ENCODE results near the gene HUNK. TPM values are rescaled to one million over a fixed set of nuclear protein-coding genes. Genes with fewer than 3 reads are reported as not detected.

Gene HUNK
- total RNA-seq, 1 donor from 2014 or later, result 0.64 TPM

DNA sequence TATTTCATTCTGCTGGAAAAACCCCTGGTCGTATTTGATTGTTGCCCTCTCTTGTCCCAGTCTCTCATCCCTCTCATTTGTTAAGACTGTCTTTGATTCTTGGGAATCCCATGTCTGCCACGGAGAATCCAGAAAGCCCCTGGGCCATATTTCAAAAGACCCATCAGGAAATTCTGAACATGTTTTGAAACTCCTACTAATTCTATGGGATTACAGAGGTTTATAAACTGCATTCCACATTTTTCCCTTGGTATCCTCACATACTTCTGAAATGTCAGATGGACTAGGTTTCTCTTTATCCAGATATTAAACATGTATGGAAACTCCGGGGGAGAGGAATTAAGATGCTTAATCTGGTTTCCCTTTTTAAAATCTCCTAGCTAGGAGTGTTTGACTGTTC, 80.0 kb downstream of the HUNK start:
- intact Hi-C loops (cut with DNase I), result no loop called here
- no peaks in the 10 kb centered on the region for H3K36me3 ChIP-seq

DNA sequence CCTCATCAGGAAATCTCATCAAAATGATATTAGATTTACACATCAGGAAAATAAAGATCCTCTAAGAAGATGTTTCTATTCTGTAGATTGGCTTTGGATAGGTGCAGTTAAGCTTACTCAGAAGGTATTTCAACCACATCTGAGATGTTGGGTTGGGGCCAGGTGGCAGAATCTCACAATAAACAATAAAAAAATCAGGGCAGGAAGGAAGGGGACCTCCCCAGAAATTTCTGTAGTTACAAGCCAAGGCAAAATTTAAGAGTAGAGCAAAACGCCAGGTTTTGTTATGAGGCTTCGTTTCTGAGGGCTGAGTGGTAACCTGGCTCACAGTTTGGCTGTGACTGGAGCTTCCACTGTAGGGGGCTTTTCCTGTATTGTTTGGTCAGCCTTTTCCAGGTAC, 84.8 kb downstream of the HUNK start:
- no peaks in the 10 kb centered on the region for H3K9me3 ChIP-seq
- intact Hi-C loops (cut with DNase I), result no loop called here

More for the DNA sequence above, 80.0 kb downstream of the HUNK start:
- H3K4me3 ChIP-seq, result no peak overlapping the region
- no peaks in the 10 kb centered on the region for H3K4me1 ChIP-seq
- no peak for DNase-seq (ENCODE audit: low spot score in 2 of 2)
- no peaks in the 10 kb centered on the region for H3K27me3 ChIP-seq
- TF ChIP-seq, protein P1, sequence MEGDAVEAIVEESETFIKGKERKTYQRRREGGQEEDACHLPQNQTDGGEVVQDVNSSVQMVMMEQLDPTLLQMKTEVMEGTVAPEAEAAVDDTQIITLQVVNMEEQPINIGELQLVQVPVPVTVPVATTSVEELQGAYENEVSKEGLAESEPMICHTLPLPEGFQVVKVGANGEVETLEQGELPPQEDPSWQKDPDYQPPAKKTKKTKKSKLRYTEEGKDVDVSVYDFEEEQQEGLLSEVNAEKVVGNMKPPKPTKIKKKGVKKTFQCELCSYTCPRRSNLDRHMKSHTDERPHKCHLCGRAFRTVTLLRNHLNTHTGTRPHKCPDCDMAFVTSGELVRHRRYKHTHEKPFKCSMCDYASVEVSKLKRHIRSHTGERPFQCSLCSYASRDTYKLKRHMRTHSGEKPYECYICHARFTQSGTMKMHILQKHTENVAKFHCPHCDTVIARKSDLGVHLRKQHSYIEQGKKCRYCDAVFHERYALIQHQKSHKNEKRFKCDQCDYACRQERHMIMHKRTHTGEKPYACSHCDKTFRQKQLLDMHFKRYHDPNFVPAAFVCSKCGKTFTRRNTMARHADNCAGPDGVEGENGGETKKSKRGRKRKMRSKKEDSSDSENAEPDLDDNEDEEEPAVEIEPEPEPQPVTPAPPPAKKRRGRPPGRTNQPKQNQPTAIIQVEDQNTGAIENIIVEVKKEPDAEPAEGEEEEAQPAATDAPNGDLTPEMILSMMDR (IDR thresholded peaks at IDR 0.05), result no peak
- no peaks in the 10 kb centered on the region for H3K9me3 ChIP-seq
- no peak overlapping the region for H3K27ac ChIP-seq

DNA sequence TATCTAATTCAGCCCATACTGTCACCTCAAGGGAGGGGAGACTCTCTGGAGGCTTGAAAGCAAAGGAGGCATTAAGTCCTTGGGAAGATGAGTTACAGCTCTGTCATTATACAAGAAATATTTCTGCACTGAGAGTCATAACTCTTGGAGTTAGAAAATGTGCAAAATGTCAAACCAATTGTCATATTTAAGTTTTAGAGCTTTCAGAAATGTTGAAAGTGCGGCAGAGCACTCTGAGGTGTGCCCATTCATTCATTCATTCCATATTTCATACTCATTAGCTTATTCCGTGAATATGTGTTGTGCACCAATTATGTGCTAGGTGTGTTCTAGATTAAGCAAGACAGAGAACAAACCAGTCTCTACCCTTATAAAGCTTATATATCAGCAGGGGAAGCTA, 87.1 kb downstream of the HUNK start:
- H3K4me3 ChIP-seq, result no peak overlapping the region
- no peaks in the 10 kb centered on the region for H3K9me3 ChIP-seq
- TF ChIP-seq, protein P1 (IDR thresholded peaks at IDR 0.05), result no peak
- H3K27me3 ChIP-seq, result no peaks in the 10 kb centered on the region
- intact Hi-C loops (cut with DNase I), result no loop called here
- H3K4me1 ChIP-seq, result no peaks in the 10 kb centered on the region
- no peaks in the 10 kb centered on the region for H3K36me3 ChIP-seq
- no peak overlapping the region for H3K27ac ChIP-seq
- no peak for DNase-seq (ENCODE audit: low spot score in 2 of 2)

More for the DNA sequence above, 84.8 kb downstream of the HUNK start:
- Histone ChIP-seq H3K36me3 (no peaks in the 10 kb centered on the region), H3K4me3 (no peak overlapping the region), H3K4me1 (no peaks in the 10 kb centered on the region), H3K27me3 (no peaks in the 10 kb centered on the region), H3K27ac (no peak overlapping the region)
- no peak for DNase-seq (ENCODE audit: low spot score in 2 of 2)
- TF ChIP-seq, protein P1 (IDR thresholded peaks at IDR 0.05), result no peak

DNA sequence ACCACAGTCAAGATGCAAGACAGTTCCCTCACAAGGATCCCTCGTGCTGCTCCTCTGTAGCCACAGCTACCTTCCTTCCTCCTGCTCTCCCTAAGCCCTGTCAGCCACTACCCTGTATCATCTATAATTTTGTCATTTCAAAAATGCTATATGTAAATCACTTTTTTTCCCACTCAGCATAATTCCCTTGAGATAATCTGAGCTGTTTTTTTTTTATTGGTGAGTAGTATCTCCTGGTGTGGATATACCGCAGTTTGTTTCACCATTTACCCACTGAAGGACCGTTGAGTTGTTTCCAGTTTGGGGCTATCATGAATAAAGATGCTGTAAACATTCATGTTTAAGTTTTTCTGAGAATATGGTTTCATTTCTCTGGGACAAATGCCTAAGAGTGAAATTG, 88.2 kb downstream of the HUNK start:
- DNase-seq (ENCODE audit: low spot score in 2 of 2), result no peak
- Histone ChIP-seq H3K27ac (no peak overlapping the region), H3K4me1 (no peaks in the 10 kb centered on the region), H3K36me3 (no peaks in the 10 kb centered on the region), H3K27me3 (no peaks in the 10 kb centered on the region), H3K9me3 (no peaks in the 10 kb centered on the region), H3K4me3 (no peak overlapping the region)
- intact Hi-C loops (cut with DNase I), result no loop called here
- TF ChIP-seq, protein P1 (IDR thresholded peaks at IDR 0.05), result no peak

DNA sequence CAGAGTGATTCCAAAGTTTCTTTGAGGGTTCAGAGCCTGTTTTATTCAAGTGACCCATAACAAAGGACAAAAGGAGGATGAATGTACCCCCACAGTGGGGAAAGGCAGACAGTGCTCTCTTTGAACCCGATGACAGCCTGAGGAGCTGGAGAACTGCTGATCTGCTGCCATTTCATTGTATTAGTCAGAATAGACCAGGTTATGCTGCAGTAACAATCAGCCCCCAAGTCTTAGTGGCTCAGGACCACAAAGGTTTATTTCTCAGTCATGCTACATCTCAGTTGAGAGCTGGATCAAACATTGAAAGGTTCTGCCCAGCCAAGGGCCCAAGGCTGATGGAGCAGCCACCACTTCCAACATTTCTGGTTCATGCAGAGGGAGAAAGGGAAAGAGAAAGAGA, 88.9 kb downstream of the HUNK start:
- no peaks in the 10 kb centered on the region for H3K4me1 ChIP-seq

More for the DNA sequence above, 88.9 kb downstream of the HUNK start:
- no peak overlapping the region for H3K4me3 ChIP-seq
- intact Hi-C loops (cut with DNase I), result no loop called here
- no peaks in the 10 kb centered on the region for H3K27me3 ChIP-seq
- TF ChIP-seq, protein P1 (IDR thresholded peaks at IDR 0.05), result no peak
- no peak for DNase-seq (ENCODE audit: low spot score in 2 of 2)
- H3K36me3 ChIP-seq, result no peaks in the 10 kb centered on the region
- H3K27ac ChIP-seq, result no peak overlapping the region
- H3K9me3 ChIP-seq, result no peaks in the 10 kb centered on the region
